Germinal center (tissue), 1 donor: ENCODE data around the gene MAPRE2.

ENCODE experiments used
- DNase-seq: peaks from one replicate; pipeline ENCODE4 v3.0.0; 2012; ENCODE audit warnings: mixed read lengths, low spot score

Gene MAPRE2

GRCh38 chr18:35180455-35180854 lies 139.2 kb downstream of the MAPRE2 start:
- no peak for DNase-seq

- no peak for DNase-seq
These were observed 140.9 kb downstream of the MAPRE2 start for GRCh38 chr18:35182151-35182550.

GRCh38 chr18:35183886-35184285 lies 142.7 kb downstream of the MAPRE2 start:
- no peak for DNase-seq

GRCh38 chr18:35185771-35186170 lies 144.6 kb downstream of the MAPRE2 start:
- no peak for DNase-seq

GRCh38 chr18:35186291-35187034 lies 145.2 kb downstream of the MAPRE2 start:
- DNase-seq, result no peak

GRCh38 chr18:35189510-35189909 lies 148.3 kb downstream of the MAPRE2 start:
- no peak for DNase-seq

GRCh38 chr18:35190948-35191697 lies 149.9 kb downstream of the MAPRE2 start:
- no peak for DNase-seq

GRCh38 chr18:35191698-35192025 lies 150.4 kb downstream of the MAPRE2 start:
- DNase-seq, result no peak

- DNase-seq, result no peak
These were observed 151.2 kb downstream of the MAPRE2 start for GRCh38 chr18:35192415-35192814.
